ENCODE data around the gene FCAMR.

The FCAMR gene

GRCh38 chr1:206941766-206942418 lies 28.4 kb downstream of the FCAMR start:
- Histone ChIP-seq H3K9ac (ENCODE audit: low read depth, low read length) (no peak overlapping the region), H3K9me3 (replicated peaks; ENCODE audit: low read length) (no peaks in the 10 kb centered on the region), H3K27me3 (ENCODE audit: control insufficient read depth, insufficient read depth, low read length) (peaks cover 64% of the 10 kb centered on the region), H3K36me3 (ENCODE audit: insufficient read depth, low read length) (no peaks in the 10 kb centered on the region), H3K4me1 (ENCODE audit: control insufficient read depth, insufficient read depth, low read length) (no peaks in the 10 kb centered on the region), H3K4me3 (ENCODE audit: low read length) (no peak overlapping the region), H3K4me2 (ENCODE audit: low read length) (no peak overlapping the region)

- Histone ChIP-seq H3K9me3 (replicated peaks; ENCODE audit: low read length) (no peaks in the 10 kb centered on the region), H3K4me2 (ENCODE audit: low read length) (no peak overlapping the region), H3K27me3 (ENCODE audit: control insufficient read depth, insufficient read depth, low read length) (peaks cover 51% of the 10 kb centered on the region), H3K9ac (ENCODE audit: low read depth, low read length) (no peak overlapping the region), H3K4me1 (ENCODE audit: control insufficient read depth, insufficient read depth, low read length) (no peaks in the 10 kb centered on the region), H3K4me3 (ENCODE audit: low read length) (no peak overlapping the region), H3K36me3 (ENCODE audit: insufficient read depth, low read length) (no peaks in the 10 kb centered on the region)
These were observed 29.7 kb downstream of the FCAMR start for GRCh38 chr1:206940588-206940936.

- no peaks in the 10 kb centered on the region for H3K36me3 ChIP-seq (ENCODE audit: insufficient read depth, low read length)
- no peak overlapping the region for H3K4me3 ChIP-seq (ENCODE audit: low read length)
- H3K4me2 ChIP-seq (ENCODE audit: low read length), result no peak overlapping the region
- no peaks in the 10 kb centered on the region for H3K9me3 ChIP-seq (replicated peaks; ENCODE audit: low read length)
- peaks cover 46% of the 10 kb centered on the region for H3K27me3 ChIP-seq (ENCODE audit: control insufficient read depth, insufficient read depth, low read length)
- H3K4me1 ChIP-seq (ENCODE audit: control insufficient read depth, insufficient read depth, low read length), result no peaks in the 10 kb centered on the region
- no peak overlapping the region for H3K9ac ChIP-seq (ENCODE audit: low read depth, low read length)
These were observed 30.2 kb downstream of the FCAMR start for GRCh38 chr1:206939841-206940587.

- no peaks in the 10 kb centered on the region for H3K9me3 ChIP-seq (replicated peaks; ENCODE audit: low read length)
- no peaks in the 10 kb centered on the region for H3K36me3 ChIP-seq (ENCODE audit: insufficient read depth, low read length)
- no peaks in the 10 kb centered on the region for H3K4me1 ChIP-seq (ENCODE audit: control insufficient read depth, insufficient read depth, low read length)
- peaks cover 40% of the 10 kb centered on the region for H3K27me3 ChIP-seq (ENCODE audit: control insufficient read depth, insufficient read depth, low read length)
- H3K4me2 ChIP-seq (ENCODE audit: low read length), result no peak overlapping the region
- no peak overlapping the region for H3K9ac ChIP-seq (ENCODE audit: low read depth, low read length)
- H3K4me3 ChIP-seq (ENCODE audit: low read length), result no peak overlapping the region
These were observed 31.1 kb downstream of the FCAMR start for GRCh38 chr1:206939131-206939530.

GRCh38 chr1:206937425-206937824 lies 32.8 kb downstream of the FCAMR start:
- no peaks in the 10 kb centered on the region for H3K9me3 ChIP-seq (replicated peaks; ENCODE audit: low read length)
- no peaks in the 10 kb centered on the region for H3K36me3 ChIP-seq (ENCODE audit: insufficient read depth, low read length)
- H3K4me3 ChIP-seq (ENCODE audit: low read length), result no peak overlapping the region
- no peaks in the 10 kb centered on the region for H3K4me1 ChIP-seq (ENCODE audit: control insufficient read depth, insufficient read depth, low read length)
- no peak overlapping the region for H3K4me2 ChIP-seq (ENCODE audit: low read length)
- no peak overlapping the region for H3K9ac ChIP-seq (ENCODE audit: low read depth, low read length)
- H3K27me3 ChIP-seq (ENCODE audit: control insufficient read depth, insufficient read depth, low read length), result peaks cover 24% of the 10 kb centered on the region

GRCh38 chr1:206935491-206936067 lies 34.7 kb downstream of the FCAMR start:
- no peak overlapping the region for H3K4me2 ChIP-seq (ENCODE audit: low read length)
- H3K4me1 ChIP-seq (ENCODE audit: control insufficient read depth, insufficient read depth, low read length), result no peaks in the 10 kb centered on the region
- no peaks in the 10 kb centered on the region for H3K9me3 ChIP-seq (replicated peaks; ENCODE audit: low read length)
- H3K27me3 ChIP-seq (ENCODE audit: control insufficient read depth, insufficient read depth, low read length), result peaks cover 12% of the 10 kb centered on the region
- H3K36me3 ChIP-seq (ENCODE audit: insufficient read depth, low read length), result no peaks in the 10 kb centered on the region
- H3K9ac ChIP-seq (ENCODE audit: low read depth, low read length), result no peak overlapping the region
- no peak overlapping the region for H3K4me3 ChIP-seq (ENCODE audit: low read length)

GRCh38 chr1:206933333-206933945 lies 36.8 kb downstream of the FCAMR start:
- H3K4me3 ChIP-seq (ENCODE audit: low read length), result no peak overlapping the region
- H3K9ac ChIP-seq (ENCODE audit: low read depth, low read length), result no peak overlapping the region
- no peaks in the 10 kb centered on the region for H3K36me3 ChIP-seq (ENCODE audit: insufficient read depth, low read length)
- no peak overlapping the region for H3K4me2 ChIP-seq (ENCODE audit: low read length)
- peaks cover 8% of the 10 kb centered on the region for H3K27me3 ChIP-seq (ENCODE audit: control insufficient read depth, insufficient read depth, low read length)
- H3K4me1 ChIP-seq (ENCODE audit: control insufficient read depth, insufficient read depth, low read length), result no peaks in the 10 kb centered on the region
- H3K9me3 ChIP-seq (replicated peaks; ENCODE audit: low read length), result no peaks in the 10 kb centered on the region

GRCh38 chr1:206932177-206932576 lies 38.1 kb downstream of the FCAMR start:
- Histone ChIP-seq H3K4me3 (ENCODE audit: low read length) (no peak overlapping the region), H3K4me1 (ENCODE audit: control insufficient read depth, insufficient read depth, low read length) (no peaks in the 10 kb centered on the region), H3K9me3 (replicated peaks; ENCODE audit: low read length) (no peaks in the 10 kb centered on the region), H3K27me3 (ENCODE audit: control insufficient read depth, insufficient read depth, low read length) (peaks cover 8% of the 10 kb centered on the region), H3K4me2 (ENCODE audit: low read length) (no peak overlapping the region), H3K9ac (ENCODE audit: low read depth, low read length) (no peak overlapping the region), H3K36me3 (ENCODE audit: insufficient read depth, low read length) (no peaks in the 10 kb centered on the region)

- Histone ChIP-seq H3K4me2 (ENCODE audit: low read length) (no peak overlapping the region), H3K27me3 (ENCODE audit: control insufficient read depth, insufficient read depth, low read length) (peaks cover 6% of the 10 kb centered on the region), H3K4me3 (ENCODE audit: low read length) (no peak overlapping the region), H3K36me3 (ENCODE audit: insufficient read depth, low read length) (no peaks in the 10 kb centered on the region), H3K9ac (ENCODE audit: low read depth, low read length) (no peak overlapping the region), H3K4me1 (ENCODE audit: control insufficient read depth, insufficient read depth, low read length) (no peaks in the 10 kb centered on the region), H3K9me3 (replicated peaks; ENCODE audit: low read length) (no peaks in the 10 kb centered on the region)
These were observed 38.6 kb downstream of the FCAMR start for GRCh38 chr1:206931709-206932108.

- no peak overlapping the region for H3K4me2 ChIP-seq (ENCODE audit: low read length)
- H3K36me3 ChIP-seq (ENCODE audit: insufficient read depth, low read length), result no peaks in the 10 kb centered on the region
- H3K9me3 ChIP-seq (replicated peaks; ENCODE audit: low read length), result no peaks in the 10 kb centered on the region
- no peak overlapping the region for H3K9ac ChIP-seq (ENCODE audit: low read depth, low read length)
- H3K4me1 ChIP-seq (ENCODE audit: control insufficient read depth, insufficient read depth, low read length), result no peaks in the 10 kb centered on the region
- H3K27me3 ChIP-seq (ENCODE audit: control insufficient read depth, insufficient read depth, low read length), result peaks cover 6% of the 10 kb centered on the region
- no peak overlapping the region for H3K4me3 ChIP-seq (ENCODE audit: low read length)
These were observed 40.0 kb downstream of the FCAMR start for GRCh38 chr1:206930210-206930798.

- no peak overlapping the region for H3K4me3 ChIP-seq (ENCODE audit: low read length)
- no peak overlapping the region for H3K9ac ChIP-seq (ENCODE audit: low read depth, low read length)
- no peaks in the 10 kb centered on the region for H3K4me1 ChIP-seq (ENCODE audit: control insufficient read depth, insufficient read depth, low read length)
- H3K36me3 ChIP-seq (ENCODE audit: insufficient read depth, low read length), result no peaks in the 10 kb centered on the region
- H3K4me2 ChIP-seq (ENCODE audit: low read length), result no peak overlapping the region
- H3K27me3 ChIP-seq (ENCODE audit: control insufficient read depth, insufficient read depth, low read length), result peaks cover 6% of the 10 kb centered on the region
- no peaks in the 10 kb centered on the region for H3K9me3 ChIP-seq (replicated peaks; ENCODE audit: low read length)
These were observed 40.7 kb downstream of the FCAMR start for GRCh38 chr1:206929524-206929923.
